ACC112 (cell line): Measurements from ENCODE around the gene SLFNL1.

Experiments used
- H2AFZ ChIP-seq: fragments of 200-600 bp; sonication (generic); one replicate; pipeline ENCODE4 v1.6.0; 2017; ENCODE audit warnings: antibody characterized with exemption, low read length; ENCODE audit not compliant: unreplicated experiment
- H3K27ac ChIP-seq: fragments of 200-600 bp; sonication (generic); 2 replicates; pipeline ENCODE4 v1.5.1; 2014; ENCODE audit warnings: low read depth, mild to moderate bottlenecking, antibody characterized with exemption, low read length, moderate library complexity
- H3K27me3 ChIP-seq: fragments of 200-600 bp; sonication (generic); 2 replicates; pipeline ENCODE4 v1.6.1; 2014; ENCODE audit warnings: mild to moderate bottlenecking, antibody characterized with exemption, low read length, moderate library complexity, mixed read lengths; ENCODE audit not compliant: insufficient read depth
- H3K36me3 ChIP-seq: fragments of 200-600 bp; sonication (generic); 2 replicates; pipeline ENCODE4 v1.6.1; 2016; ENCODE audit warnings: mild to moderate bottlenecking, antibody characterized with exemption, low read length, moderate library complexity, mixed read lengths; ENCODE audit not compliant: insufficient read depth
- H3K4me1 ChIP-seq: fragments of 200-600 bp; sonication (generic); one replicate; pipeline ENCODE4 v1.6.1; 2016; ENCODE audit warnings: low read length, mixed read lengths; ENCODE audit not compliant: insufficient read depth, unreplicated experiment, control insufficient read depth
- H3K4me3 ChIP-seq: fragments of 200-600 bp; sonication (generic); 2 replicates; pipeline ENCODE4 v1.5.1; 2014; ENCODE audit warnings: mild to moderate bottlenecking, low read depth, low read length
- H3K79me2 ChIP-seq: fragments of 200-600 bp; sonication (generic); one replicate; pipeline ENCODE4 v1.6.0; 2016; ENCODE audit warnings: low read length; ENCODE audit not compliant: control insufficient read depth, unreplicated experiment, insufficient read depth

SLFNL1 gene

DNA sequence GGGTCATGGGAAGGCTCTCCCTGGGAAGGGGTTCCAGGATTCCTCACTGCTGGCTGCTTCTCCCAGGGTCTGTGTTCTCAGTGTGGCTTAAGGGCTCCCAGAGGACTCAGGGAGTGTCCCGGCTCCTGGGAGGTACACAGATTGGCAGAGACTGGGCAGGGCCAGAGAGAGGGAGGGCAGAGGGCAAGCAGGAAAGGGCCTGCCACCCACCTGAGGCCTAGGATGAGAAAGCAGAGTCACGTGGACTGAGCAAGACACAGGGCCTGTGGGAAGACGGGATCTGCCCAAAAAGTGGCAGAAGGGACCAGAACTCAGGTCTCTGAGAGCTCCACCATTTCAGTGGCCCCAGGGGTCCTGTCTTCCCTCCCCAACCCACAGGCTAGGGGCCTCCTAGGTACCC lies 871 bp downstream of the SLFNL1 start:
- Histone ChIP-seq H3K79me2 (no peaks in the 10 kb centered on the region), H3K4me1 (peaks cover 7% of the 10 kb centered on the region), H2AFZ (no peak overlapping the region), H3K27me3 (no peaks in the 10 kb centered on the region), H3K36me3 (no peaks in the 10 kb centered on the region), H3K4me3 (no peak overlapping the region), H3K27ac (no peak overlapping the region)

DNA sequence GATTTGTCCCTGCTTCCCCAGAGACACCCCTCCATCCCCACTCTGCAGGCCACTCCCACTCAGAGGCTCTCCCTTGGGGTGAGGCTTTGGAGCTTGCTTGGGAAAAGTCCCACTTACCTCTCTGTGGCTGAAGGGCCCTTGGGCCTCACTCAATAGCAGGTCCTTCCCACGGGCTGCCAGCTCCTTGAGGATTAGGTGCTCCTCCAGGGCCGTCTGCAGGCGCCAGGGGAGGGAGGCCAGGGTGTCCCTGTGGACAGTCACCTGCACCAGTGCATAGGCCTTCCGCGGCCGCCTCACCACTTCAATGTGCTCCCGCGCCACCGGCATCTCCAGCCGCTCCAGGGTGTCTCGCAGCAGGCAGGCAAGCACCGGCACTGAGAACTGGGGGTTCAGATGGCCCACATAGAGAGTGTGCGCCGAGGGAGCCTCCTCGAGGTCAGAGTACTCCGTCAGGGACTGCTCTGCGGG lies 1.4 kb downstream of the SLFNL1 start:
- Histone ChIP-seq H3K27ac (no peak overlapping the region), H3K27me3 (no peaks in the 10 kb centered on the region), H3K36me3 (no peaks in the 10 kb centered on the region), H3K4me1 (peaks cover 7% of the 10 kb centered on the region), H3K4me3 (no peak overlapping the region), H3K79me2 (no peaks in the 10 kb centered on the region), H2AFZ (no peak overlapping the region)

DNA sequence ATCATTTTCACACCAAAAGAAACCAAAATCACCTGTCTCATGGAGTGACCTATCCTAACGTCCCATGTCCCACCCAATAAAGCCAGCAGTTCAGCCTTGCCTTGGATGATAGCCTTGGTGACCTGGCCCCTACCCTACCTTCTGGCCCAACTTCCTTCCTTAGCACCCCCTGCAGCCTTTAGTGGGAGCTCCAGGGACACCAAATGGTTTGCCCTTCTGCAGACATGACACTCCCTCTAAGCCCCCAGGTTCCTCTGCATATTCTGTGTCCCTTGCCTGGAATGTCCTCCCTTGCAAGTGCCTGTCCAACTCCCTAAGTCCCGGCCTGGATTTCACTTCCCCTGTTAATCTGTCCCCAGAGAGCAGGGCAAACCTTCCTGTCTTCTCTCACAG lies 2.2 kb downstream of the SLFNL1 start:
- Histone ChIP-seq H3K36me3 (no peaks in the 10 kb centered on the region), H3K4me3 (no peak overlapping the region), H2AFZ (no peak overlapping the region), H3K27me3 (no peaks in the 10 kb centered on the region), H3K27ac (no peak overlapping the region), H3K79me2 (no peaks in the 10 kb centered on the region), H3K4me1 (peaks cover under 1% of the 10 kb centered on the region)

DNA sequence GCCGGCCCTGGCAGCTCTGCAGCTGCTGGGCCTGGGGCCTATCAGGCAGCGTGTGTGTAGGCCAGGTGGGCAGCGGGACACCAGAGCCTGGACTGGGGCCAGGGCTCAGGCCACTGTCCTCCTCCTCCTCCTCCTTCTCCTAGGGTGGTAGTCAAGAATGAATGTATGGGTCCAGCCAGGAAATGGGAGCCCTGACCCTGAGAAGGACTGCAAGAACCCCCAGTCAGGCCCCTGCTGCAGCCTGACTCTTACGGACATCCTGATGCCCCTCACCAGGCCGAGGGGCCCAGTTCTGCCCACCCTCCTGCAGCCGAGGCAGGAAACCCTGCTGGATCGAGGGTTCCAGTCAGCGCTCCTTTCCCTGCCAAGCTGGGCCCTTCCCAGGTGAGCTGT lies 3.5 kb downstream of the SLFNL1 start:
- Histone ChIP-seq H3K4me3 (no peak overlapping the region), H3K36me3 (no peaks in the 10 kb centered on the region), H2AFZ (no peak overlapping the region), H3K79me2 (no peaks in the 10 kb centered on the region), H3K27ac (no peak overlapping the region), H3K4me1 (no peaks in the 10 kb centered on the region), H3K27me3 (no peaks in the 10 kb centered on the region)

DNA sequence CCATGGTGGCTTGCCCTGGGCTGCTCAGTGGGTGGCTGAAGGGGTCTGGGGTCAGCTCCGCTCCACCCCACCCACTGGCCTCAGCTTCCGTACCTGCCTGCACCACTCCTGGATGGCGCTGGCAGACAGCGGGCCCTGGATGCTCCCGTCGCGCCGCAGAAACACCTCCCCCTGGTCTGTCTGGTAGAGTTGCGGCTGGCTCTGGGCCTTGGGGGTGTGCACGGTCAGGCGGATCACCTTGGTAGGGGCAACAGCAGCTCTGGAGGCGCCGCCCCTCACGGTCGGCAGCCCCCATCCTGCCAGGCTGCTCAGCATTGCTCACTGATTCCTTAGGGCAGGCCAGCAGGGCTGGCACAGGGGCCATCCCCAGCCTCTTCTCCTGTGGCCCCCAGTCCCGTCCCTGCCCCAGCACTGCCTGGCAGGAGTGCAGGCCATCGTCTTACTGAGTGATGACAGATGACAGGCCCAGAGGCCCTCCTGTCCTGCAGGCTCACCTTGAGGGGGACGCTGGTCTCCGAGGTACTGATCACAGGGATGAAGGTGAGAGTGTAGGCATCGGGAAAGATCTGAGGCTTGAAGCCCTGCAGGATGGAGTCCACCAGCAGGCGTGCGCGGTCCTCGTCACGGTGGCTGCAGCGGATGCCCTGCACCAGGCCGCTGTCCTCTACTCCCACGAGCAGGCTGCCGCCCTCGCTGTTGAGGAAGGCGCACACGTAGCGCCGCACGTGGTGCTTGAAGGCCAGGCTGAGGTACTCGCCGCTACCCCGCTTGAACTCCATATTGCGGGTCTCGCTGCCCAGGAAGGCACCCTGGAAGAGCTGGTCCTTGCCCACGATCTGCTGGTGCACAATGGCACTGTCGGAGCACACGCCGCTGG lies 4.1 kb downstream of the SLFNL1 start:
- Histone ChIP-seq H3K4me3 (no peak overlapping the region), H2AFZ (no peak overlapping the region), H3K79me2 (no peaks in the 10 kb centered on the region), H3K36me3 (peaks cover 4% of the 10 kb centered on the region), H3K4me1 (no peaks in the 10 kb centered on the region), H3K27ac (no peak overlapping the region), H3K27me3 (no peaks in the 10 kb centered on the region)

DNA sequence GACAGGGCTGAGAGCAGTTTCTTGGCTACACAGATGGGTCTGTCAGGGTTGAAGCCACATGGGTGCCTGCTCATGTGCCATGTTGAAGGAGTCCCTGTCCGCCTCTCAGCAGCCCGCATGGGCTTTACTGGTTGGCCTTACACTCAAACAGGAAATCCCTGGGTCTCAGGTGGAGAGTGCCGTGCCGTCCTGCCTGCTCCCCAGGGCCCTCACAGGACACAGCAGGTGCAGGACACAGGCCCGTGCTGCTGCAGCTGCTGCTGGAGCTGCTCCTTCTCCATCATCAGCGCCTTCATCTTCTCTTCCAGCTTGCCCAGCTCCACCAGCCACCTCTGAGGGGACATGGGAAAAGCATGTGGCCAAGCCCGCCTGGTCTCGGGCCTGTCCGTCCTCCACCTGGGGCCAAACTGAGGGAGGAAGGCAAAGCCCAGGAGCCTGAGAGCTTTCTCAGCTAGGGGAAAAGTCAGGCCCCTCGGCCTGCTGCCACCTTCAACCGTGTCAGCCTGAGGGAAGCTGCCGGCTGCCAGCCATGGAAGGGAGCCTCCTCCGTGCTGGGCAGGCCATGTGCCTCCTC lies 5.5 kb downstream of the SLFNL1 start:
- no peak overlapping the region for H3K4me3 ChIP-seq
- H2AFZ ChIP-seq = no peak overlapping the region
- H3K36me3 ChIP-seq = peaks cover 12% of the 10 kb centered on the region
- no peaks in the 10 kb centered on the region for H3K4me1 ChIP-seq
- no peak overlapping the region for H3K27ac ChIP-seq
- no peaks in the 10 kb centered on the region for H3K79me2 ChIP-seq
- H3K27me3 ChIP-seq = no peaks in the 10 kb centered on the region

GRCh38 chr1:41015281-41015896 lies 6.1 kb downstream of the SLFNL1 start:
- Histone ChIP-seq H3K36me3 (peaks cover 16% of the 10 kb centered on the region), H3K27me3 (no peaks in the 10 kb centered on the region), H3K79me2 (no peaks in the 10 kb centered on the region), H2AFZ (no peak overlapping the region), H3K4me3 (no peak overlapping the region), H3K27ac (no peak overlapping the region), H3K4me1 (no peaks in the 10 kb centered on the region)

GRCh38 chr1:41014871-41015270 lies 6.7 kb downstream of the SLFNL1 start:
- no peaks in the 10 kb centered on the region for H3K27me3 ChIP-seq
- H3K27ac ChIP-seq = no peak overlapping the region
- H3K4me1 ChIP-seq = no peaks in the 10 kb centered on the region
- H2AFZ ChIP-seq = no peak overlapping the region
- no peaks in the 10 kb centered on the region for H3K79me2 ChIP-seq
- peaks cover 20% of the 10 kb centered on the region for H3K36me3 ChIP-seq
- no peak overlapping the region for H3K4me3 ChIP-seq

- Histone ChIP-seq H3K4me1 (no peaks in the 10 kb centered on the region), H3K79me2 (no peaks in the 10 kb centered on the region), H2AFZ (no peak overlapping the region), H3K4me3 (no peak overlapping the region), H3K27ac (no peak overlapping the region), H3K27me3 (no peaks in the 10 kb centered on the region), H3K36me3 (peaks cover 30% of the 10 kb centered on the region)
Observed at GRCh38 chr1:41013796-41014195, 7.7 kb downstream of the SLFNL1 start.

- peaks cover 36% of the 10 kb centered on the region for H3K36me3 ChIP-seq
Observed at GRCh38 chr1:41013024-41013423, 8.5 kb downstream of the SLFNL1 start.

GRCh38 chr1:41010345-41010744 lies 11.2 kb downstream of the SLFNL1 start:
- no peak overlapping the region for H2AFZ ChIP-seq
- no peaks in the 10 kb centered on the region for H3K4me1 ChIP-seq
- no peak overlapping the region for H3K4me3 ChIP-seq
- no peak overlapping the region for H3K27ac ChIP-seq
- no peaks in the 10 kb centered on the region for H3K27me3 ChIP-seq
- H3K79me2 ChIP-seq = no peaks in the 10 kb centered on the region
- H3K36me3 ChIP-seq = peaks cover 54% of the 10 kb centered on the region

More at GRCh38 chr1:41013024-41013423, 8.5 kb downstream of the SLFNL1 start:
- Histone ChIP-seq H3K4me3 (no peak overlapping the region), H3K4me1 (no peaks in the 10 kb centered on the region), H2AFZ (no peak overlapping the region), H3K79me2 (no peaks in the 10 kb centered on the region), H3K27ac (no peak overlapping the region), H3K27me3 (no peaks in the 10 kb centered on the region)
